ENCODE data around the gene GNPAT. TPM values are rescaled to one million over a fixed set of nuclear protein-coding genes. Genes with fewer than 3 reads are reported as not detected.

The GNPAT gene
- total RNA-seq: 35.5 and 46.3 TPM in 2 replicates

DNA sequence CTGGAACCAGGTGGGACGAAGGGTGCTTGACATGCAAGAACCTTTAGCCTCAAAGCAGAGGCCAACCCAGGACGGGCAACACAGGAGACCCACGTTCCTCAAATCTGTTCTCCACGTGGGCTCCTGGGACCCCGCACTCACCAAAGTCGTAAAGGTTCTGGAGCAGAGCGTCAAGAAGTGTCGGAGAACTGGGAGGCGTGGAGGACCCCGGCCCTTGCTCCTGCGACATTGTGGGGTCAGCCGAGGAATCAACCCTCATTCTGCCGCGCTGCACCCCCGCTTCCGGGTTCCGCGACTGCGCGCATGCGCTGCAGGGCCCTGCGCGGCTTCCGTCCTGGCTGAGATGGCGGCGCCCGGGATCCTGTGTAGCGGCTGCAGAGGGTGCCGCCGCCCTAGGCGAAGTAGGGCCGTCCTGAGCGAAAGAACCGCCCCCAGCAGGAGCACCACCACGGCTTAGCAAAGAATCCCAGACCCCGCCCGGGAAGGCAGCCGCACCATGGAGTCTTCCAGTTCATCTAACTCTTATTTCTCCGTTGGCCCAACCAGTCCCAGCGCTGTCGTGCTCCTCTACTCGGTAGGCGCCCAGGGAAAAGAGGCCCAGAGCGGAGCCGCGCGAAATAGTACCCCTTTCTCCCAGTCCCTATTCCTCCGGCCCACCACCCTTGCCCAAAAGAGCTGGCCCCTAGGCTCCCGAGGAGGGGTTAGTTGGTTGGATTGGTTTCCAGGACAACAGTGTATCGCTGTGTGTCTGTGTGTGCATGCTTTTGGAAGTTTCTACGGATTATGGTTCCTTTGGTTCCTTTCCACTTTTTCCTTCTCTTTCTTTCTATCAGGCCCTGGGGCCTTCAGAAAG, at the start of gene GNPAT:
Gene GNPAT (plus strand): TSS at position 330 of the 853 bp plus-strand sequence. CDS start 167 bp downstream, at position 497.
- H3K4me3 ChIP-seq (ENCODE audit: low read depth, low read length): peak within 1 kb of the TSS; percentile 91
- TF ChIP-seq, protein P1, sequence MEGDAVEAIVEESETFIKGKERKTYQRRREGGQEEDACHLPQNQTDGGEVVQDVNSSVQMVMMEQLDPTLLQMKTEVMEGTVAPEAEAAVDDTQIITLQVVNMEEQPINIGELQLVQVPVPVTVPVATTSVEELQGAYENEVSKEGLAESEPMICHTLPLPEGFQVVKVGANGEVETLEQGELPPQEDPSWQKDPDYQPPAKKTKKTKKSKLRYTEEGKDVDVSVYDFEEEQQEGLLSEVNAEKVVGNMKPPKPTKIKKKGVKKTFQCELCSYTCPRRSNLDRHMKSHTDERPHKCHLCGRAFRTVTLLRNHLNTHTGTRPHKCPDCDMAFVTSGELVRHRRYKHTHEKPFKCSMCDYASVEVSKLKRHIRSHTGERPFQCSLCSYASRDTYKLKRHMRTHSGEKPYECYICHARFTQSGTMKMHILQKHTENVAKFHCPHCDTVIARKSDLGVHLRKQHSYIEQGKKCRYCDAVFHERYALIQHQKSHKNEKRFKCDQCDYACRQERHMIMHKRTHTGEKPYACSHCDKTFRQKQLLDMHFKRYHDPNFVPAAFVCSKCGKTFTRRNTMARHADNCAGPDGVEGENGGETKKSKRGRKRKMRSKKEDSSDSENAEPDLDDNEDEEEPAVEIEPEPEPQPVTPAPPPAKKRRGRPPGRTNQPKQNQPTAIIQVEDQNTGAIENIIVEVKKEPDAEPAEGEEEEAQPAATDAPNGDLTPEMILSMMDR (conservative IDR thresholded peaks at IDR 0.05; ENCODE audit: low read depth, low read length): no peak
- no peak for DNase-seq (ENCODE audit: low read depth)

DNA sequence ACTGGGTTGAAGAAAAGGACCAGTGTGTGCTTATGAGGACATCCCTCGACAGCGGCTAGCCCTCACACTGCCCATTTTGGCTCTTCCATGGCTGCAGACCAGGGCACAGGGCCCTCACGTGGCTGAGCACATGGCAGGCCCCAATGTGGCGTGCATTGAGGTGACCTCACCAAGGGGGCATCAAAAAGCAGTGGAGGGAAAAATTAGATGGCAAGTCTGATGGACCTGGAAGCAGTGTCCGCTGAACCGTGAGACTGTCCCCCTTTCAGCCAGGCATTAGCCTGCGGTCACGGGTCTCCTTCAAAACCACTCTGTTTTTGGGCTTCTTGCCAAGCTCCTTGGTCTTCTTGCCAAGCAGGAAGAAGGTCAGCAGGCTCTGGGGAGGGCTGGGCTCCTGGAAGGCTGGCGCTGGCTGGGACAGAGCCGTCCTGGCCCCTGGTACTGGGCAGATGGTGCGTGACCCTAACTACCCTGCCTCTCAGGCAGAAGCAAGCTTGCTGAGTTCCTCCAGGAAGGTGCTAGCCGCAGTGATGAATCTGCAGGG, 48.3 kb upstream of the GNPAT start:
- TF ChIP-seq, protein P1 (conservative IDR thresholded peaks at IDR 0.05; ENCODE audit: low read depth, low read length): no peak
- peak; percentile 83 for DNase-seq (ENCODE audit: low read depth)
- H3K4me3 ChIP-seq (ENCODE audit: low read depth, low read length): no peak overlapping the region

DNA sequence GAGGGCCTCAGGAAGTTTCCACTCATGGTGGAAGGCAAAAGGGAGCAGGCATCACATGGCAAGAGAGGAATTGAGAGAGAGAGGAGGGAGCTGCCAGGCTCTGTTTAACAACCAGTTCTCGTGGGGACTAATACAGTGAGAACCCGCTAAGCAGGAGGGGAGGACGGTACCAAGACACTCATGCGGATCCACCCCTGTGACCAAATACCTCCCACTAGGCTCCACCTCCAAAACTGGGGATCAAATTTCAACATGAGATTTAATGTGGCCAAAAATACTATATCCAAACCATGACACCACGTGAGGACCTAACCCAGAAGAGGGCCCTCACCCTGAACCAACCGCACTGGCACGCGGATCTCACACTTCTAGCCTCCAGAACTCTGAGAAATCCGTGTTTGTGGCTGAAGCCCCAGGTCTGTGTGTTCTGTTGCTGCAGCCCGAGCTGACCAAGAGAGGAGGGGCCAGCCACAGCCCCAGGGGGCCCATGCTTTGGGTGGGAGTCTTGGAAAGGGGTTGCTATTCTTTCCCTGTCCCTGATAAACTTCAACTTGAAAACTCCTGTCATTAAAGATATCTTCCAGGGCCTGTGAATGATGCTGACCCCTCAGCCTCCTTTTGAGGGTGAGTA, 47.2 kb upstream of the GNPAT start:
- TF ChIP-seq, protein P1 (conservative IDR thresholded peaks at IDR 0.05; ENCODE audit: low read depth, low read length): no peak
- no peak overlapping the region for H3K4me3 ChIP-seq (ENCODE audit: low read depth, low read length)
- DNase-seq (ENCODE audit: low read depth): no peak

DNA sequence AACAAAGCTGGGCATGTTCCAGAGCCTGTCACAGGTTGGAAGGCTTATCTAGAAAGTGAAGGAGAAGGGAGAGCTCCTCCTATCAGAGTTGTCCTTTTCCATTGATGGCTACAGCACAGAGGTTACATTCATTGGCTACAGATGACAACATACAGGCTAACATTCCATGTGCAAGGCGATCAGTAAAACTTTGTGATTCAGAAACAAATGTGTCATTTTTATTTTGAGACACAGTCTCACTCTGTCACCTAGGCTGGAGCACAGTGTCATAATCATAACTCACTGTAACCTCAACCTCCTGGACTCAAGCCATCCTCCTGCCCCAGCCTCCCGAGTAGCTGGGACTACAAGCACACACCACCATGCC, 46.6 kb upstream of the GNPAT start:
- TF ChIP-seq, protein P1 (conservative IDR thresholded peaks at IDR 0.05; ENCODE audit: low read depth, low read length): no peak
- DNase-seq (ENCODE audit: low read depth): no peak
- H3K4me3 ChIP-seq (ENCODE audit: low read depth, low read length): no peak overlapping the region

DNA sequence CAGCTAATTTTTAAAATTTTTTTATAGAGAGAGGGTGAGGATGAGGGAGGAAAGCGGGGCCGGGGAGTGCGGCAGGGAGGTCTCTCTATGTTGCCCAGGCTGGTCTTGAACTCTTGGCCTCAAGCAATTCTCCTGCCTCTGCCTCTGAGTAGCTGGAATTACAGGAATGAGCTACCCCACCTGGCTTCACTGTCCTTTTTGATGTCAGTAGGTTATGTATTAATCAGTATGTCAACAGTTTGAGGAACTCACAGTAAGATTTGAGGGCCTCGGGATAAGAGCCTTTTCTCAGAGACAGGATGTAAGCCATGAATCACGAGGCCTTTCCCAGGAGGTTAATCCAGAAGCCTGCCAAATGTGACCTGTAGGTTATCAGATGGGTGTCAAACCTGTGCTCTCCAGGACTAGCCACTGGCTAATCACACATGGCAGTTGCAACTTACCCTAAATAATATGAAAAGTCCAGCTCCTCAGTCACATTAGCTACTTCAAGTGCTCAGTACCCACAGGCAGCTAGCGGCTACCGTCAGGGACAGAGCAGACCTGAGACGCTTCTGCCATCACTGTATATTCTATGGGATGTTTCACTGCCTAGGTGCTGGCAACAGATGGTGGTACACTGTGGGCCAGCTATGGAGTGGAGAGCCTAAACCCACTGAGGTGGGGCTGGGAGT, 46.0 kb upstream of the GNPAT start:
- TF ChIP-seq, protein P1 (conservative IDR thresholded peaks at IDR 0.05; ENCODE audit: low read depth, low read length): no peak
- DNase-seq (ENCODE audit: low read depth): peak; percentile 49
- H3K4me3 ChIP-seq (ENCODE audit: low read depth, low read length): no peak overlapping the region

DNA sequence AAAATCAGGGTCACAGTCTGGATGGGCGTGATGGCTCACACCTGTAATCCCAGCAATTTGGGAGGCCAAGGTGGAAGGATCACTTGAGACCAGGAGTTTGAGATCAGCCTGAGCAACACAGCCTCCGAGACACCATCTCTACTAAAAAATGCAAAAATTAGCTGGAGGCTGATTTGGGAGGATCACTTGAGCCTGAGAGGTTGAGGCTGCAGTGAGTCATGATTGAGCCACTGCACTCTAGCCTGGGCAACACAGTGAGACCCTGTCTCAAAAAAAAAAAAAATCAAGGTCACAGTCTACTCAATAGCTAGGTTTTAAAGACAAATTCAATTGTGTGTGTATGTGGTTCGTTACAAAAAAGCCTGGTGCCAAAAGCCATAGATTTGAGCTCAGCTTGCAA, 44.7 kb upstream of the GNPAT start:
- DNase-seq (ENCODE audit: low read depth): no peak
- TF ChIP-seq, protein P1 (conservative IDR thresholded peaks at IDR 0.05; ENCODE audit: low read depth, low read length): no peak
- H3K4me3 ChIP-seq (ENCODE audit: low read depth, low read length): no peak overlapping the region

All from epithelial cell of proximal tubule (primary cell).